ENCODE data around the gene SIDT1.

Gene SIDT1

GRCh38 chr3:113546414-113546893 is 14.1 kb downstream of the SIDT1 start:
- no peak for DNase-seq (ENCODE audit: low spot score)

DNA sequence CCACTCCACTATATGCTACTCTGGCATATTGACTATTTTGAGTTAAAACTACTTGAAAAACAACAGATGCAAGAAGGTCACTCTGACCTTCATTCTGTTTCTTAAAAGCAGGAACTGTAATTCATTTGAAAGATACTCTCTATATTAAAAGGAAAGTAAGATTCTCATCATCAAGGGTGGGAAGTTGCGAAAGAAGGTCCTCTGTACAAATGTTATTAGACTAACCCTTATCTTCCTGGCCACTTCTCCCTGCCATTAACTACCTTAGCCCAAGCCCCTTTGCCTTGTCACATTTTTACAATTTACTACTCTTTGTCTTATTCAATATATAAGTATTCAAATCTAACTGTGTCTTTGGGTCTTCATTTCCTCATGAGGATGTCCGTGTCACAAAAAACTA is 16.1 kb downstream of the SIDT1 start:
- DNase-seq (ENCODE audit: low spot score): no peak

- no peak for DNase-seq (ENCODE audit: low spot score)
Measured at GRCh38 chr3:113551820-113552219, 19.5 kb downstream of the SIDT1 start.

GRCh38 chr3:113552851-113553250 is 20.5 kb downstream of the SIDT1 start:
- no peak for DNase-seq (ENCODE audit: low spot score)

DNA sequence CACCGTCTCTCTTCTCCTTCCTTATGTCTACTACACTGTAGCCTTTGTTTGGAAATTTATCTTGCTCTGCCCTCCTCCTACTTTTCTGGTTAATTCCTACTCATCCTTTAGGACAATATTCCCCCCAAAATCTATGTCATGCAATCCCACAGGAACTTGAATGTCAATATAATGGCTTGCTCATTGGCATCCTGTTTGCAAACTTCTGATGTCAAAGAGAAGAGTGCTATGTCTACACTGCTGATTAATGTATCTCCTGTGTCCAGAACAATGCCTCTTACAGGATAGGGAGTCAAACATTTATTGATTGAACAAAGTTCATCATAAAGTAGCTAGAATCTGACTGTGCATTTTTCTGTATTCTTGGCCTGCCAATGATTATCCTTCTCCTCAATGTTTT is 22.8 kb downstream of the SIDT1 start:
- DNase-seq (ENCODE audit: low spot score): no peak

DNA sequence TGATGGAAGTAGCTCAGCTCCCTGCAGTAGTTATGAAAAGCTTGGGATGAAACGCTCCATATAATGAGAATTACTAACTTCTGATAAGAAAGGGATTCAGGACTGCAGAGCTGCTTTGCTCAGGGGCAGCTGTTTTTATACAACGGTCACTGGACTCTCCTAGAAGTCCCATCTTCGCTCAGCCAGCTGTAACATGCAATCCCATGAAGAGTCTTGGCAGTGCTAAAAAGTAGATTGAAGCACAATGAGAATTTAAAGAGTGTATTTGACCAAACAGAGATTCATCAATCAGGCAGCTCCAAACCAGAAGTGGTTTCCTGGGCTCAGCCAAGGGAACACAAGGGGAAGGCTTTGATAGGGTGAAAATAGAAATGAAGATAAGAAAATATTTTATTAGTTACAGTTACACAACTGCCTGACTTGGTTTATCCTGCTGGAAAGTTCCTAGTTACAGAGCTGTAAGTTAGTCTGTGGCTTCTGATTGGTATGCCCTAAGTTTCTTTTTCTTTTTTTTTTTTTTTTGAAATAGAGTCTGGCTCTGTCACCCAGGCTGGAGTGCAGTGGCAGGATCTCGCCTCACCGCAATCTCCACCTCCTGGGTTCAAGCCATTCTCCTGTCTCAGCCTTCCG is 24.1 kb downstream of the SIDT1 start:
- no peak for DNase-seq (ENCODE audit: low spot score)

- no peak for DNase-seq (ENCODE audit: low spot score)
Measured at GRCh38 chr3:113556946-113557335, 24.6 kb downstream of the SIDT1 start.

- no peak for DNase-seq (ENCODE audit: low spot score)
Measured at GRCh38 chr3:113557374-113557773, 25.0 kb downstream of the SIDT1 start.

- DNase-seq (ENCODE audit: low spot score): no peak
Measured at GRCh38 chr3:113559009-113559408, 26.7 kb downstream of the SIDT1 start.

GRCh38 chr3:113560271-113560670 is 27.9 kb downstream of the SIDT1 start:
- DNase-seq (ENCODE audit: low spot score): no peak

DNA sequence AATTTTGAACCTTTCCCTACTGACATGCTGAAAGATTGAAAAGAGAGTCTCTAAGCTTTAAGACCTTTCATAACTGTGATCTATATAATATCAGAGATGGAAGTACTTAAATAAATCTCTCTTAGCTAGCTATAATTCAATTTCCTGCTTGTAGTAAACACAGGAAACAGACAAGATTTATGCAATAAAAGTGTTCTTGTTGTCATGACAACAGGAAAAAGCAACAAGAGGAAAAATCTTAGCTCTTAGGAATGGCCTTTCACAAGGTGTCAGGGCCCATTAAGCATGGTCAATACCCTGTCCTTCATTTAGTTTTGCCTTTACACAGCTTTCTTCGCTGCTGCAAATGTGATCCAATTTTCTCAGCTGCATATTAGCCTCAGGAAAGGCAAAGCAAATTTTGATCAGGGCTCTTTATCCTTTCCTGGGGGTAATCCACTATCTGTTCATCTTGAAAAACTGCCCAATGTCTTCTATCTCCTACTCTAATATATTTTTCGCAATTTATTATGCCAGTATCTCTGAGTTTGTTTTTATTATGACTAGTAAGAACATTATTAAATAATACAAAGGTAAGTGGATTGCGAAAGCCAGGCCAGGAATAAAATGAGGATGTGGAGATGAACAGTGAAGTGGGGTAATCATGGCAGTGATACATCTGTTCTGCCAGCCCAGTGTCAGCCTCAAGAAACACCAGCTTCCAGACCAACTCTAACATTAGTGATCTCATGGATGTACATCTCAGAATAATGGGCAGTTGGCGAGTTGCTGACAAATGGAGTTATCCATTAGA is 28.7 kb downstream of the SIDT1 start:
- DNase-seq (ENCODE audit: low spot score): no peak

DNA sequence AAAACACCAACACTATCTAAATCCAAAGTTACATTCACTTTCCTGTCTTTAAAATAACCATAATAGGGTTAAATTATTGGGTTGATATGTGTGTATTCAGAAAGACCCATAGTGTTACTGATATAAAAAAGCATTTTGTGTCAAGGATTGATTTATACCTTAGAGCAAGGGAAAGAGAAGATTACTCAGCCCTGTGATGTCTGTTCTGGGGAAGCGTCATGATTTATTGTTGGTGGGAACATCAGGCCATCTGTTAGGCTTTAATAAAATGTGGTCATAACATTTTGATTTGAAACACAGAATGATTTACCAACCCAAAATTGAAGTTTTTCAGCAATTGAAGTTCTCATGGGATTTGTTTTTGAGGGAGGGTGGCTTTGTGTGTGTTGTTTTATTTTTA is 33.2 kb downstream of the SIDT1 start:
- no peak for DNase-seq (ENCODE audit: low spot score)

DNA sequence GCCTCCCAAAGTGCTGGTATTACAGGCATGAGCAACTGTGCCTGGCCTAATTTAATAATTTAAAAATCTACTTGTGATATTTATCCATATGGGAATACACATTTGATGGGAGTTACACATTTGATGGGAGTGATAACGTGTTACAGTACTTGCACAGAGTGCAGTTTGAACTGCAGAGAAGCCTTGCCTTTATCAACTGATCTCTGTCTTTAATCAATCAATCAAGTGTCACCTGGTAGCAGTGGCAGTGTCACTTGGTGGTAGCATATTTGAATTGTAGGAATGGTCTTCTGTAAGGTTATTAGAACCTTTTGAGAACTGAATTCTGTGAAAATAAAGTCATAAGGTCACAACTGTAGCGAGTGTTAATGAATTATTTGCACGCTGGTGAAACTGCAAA is 37.8 kb downstream of the SIDT1 start:
- no peak for DNase-seq (ENCODE audit: low spot score)

DNA sequence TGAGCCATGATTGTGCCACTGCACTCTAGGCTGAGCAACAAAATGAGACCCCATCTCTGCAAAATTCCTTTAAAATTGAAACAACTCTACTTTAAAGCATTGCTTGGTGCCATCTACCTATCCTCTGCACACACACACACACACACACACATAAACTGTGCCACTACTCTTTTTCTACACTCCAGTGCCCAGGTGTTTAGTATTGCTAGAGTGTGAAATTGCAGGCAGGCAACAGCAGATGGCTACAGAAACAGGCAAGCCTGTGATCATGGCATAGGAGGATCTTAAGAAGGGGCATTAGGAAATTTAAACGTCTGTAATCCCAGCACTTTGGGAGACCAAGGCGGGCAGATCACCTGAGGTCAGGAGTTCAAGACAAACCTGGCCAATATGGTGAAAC is 39.0 kb downstream of the SIDT1 start:
- no peak for DNase-seq (ENCODE audit: low spot score)

GRCh38 chr3:113573728-113574127 is 41.4 kb downstream of the SIDT1 start:
- DNase-seq (ENCODE audit: low spot score): no peak

DNA sequence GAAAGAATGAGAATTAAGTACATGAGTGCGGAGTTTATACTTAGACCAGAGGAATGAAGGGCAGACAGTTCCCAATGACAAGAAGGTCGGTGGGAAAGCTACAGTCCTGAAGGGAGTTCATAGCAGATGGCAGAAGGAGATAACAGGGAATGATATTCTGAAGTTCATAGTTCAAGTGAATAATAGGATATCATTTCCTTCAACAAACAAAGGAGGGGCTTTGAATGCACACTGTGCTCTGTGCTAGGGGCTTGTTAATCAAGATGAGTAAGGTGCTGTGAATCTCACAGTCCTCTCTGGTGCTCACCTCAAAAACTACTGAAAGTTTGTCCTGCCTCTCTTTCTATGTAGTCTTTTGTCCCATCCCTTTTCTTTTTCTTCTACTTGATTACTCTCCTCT is 41.9 kb downstream of the SIDT1 start:
- no peak for DNase-seq (ENCODE audit: low spot score)

DNA sequence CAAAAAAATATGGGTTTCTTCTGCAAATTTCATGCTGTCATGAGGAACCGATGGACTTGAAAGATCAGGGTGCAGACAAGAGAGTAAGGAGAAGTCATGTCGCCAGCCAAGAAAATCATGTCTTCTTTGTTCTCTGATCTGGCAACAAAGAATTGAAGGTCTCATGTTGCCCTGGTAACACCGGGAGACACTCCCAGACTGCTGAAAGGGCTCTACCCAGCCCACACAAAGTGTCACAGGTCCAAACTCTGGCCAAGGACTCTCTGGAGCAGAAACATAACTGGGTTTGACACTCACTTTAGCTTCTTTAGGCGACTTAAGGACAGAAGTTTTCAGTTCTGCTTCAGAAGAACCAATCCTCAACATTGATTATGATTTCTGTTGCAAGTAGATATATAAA is 42.9 kb downstream of the SIDT1 start:
- peak; percentile 28 for DNase-seq (ENCODE audit: low spot score)

GRCh38 chr3:113585228-113585627 is 52.9 kb downstream of the SIDT1 start:
- DNase-seq (ENCODE audit: low spot score): no peak

- no peak for DNase-seq (ENCODE audit: low spot score)
Measured at GRCh38 chr3:113585720-113586119, 53.4 kb downstream of the SIDT1 start.

DNA sequence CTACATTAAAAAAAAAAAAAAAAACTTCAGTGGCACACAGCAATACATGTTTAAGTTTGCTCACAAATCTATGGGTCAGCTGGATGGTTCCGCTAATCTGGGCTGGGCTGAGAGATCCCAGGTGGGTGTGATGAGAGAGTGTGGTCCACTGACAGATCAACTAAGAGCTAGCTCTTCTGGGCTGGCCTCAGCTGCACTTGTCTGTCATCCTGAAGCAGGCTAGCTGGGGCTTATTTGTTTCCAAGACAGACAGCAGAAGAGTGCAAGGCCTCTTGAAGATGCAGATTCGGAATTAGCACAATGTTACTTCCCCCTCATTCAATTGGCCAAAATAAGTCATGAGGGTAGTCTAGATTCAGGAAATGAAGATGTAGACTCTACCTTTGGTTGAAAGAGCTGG is 56.5 kb downstream of the SIDT1 start:
- no peak for DNase-seq (ENCODE audit: low spot score)

- no peak for DNase-seq (ENCODE audit: low spot score)
Measured at GRCh38 chr3:113589971-113590370, 57.6 kb downstream of the SIDT1 start.

- DNase-seq (ENCODE audit: low spot score): no peak
Measured at GRCh38 chr3:113590983-113591382, 58.6 kb downstream of the SIDT1 start.

- no peak for DNase-seq (ENCODE audit: low spot score)
Measured at GRCh38 chr3:113594066-113594465, 61.7 kb downstream of the SIDT1 start.
